GM23338 (cell line): ENCODE measurements around the gene R3HDM1. TPM values are rescaled to one million over a fixed set of nuclear protein-coding genes. Genes with fewer than 3 reads are reported as not detected.
A peak's percentile ranks its signal among the peaks of the same experiment; 100 is the strongest.

ENCODE experiments used
- ATAC-seq: fragments of 200-7000 bp; cut with Tn5 transposase; 3 replicates; pipeline ENCODE4 v1.9.1; 2020
- DNase-seq: peaks from one replicate; pipeline ENCODE4 v3.0.0-alpha.2; 2015; ENCODE audit warnings: low spot score
- H2AFZ ChIP-seq: fragments of 200-600 bp; sonication (generic); 2 replicates; pipeline ENCODE4 v1.8.0; 2016; ENCODE audit warnings: antibody characterized with exemption, mild to moderate bottlenecking, moderate library complexity
- H3F3A ChIP-seq: fragments of 200-600 bp; sonication (generic); replicated peaks from 2 replicates; pipeline ENCODE4 v1.8.0; 2017; ENCODE audit warnings: antibody characterized with exemption, mixed run types, low read depth
- H3K27ac ChIP-seq: fragments of 200-600 bp; sonication (generic); 2 replicates; pipeline ENCODE4 v1.6.1; 2016; ENCODE audit warnings: low read depth
- H3K27me3 ChIP-seq: fragments of 200-600 bp; sonication (generic); 2 replicates; pipeline ENCODE4 v1.8.0; 2016; ENCODE audit warnings: mild to moderate bottlenecking, mixed run types, moderate library complexity; ENCODE audit not compliant: insufficient read depth
- H3K36me3 ChIP-seq: fragments of 200-600 bp; sonication (generic); 2 replicates; pipeline ENCODE4 v1.8.0; 2016; ENCODE audit warnings: mild to moderate bottlenecking; ENCODE audit not compliant: insufficient read depth
- H3K4me1 ChIP-seq: fragments of 200-600 bp; sonication (generic); 2 replicates; pipeline ENCODE4 v1.8.0; 2016; ENCODE audit warnings: mild to moderate bottlenecking, moderate library complexity; ENCODE audit not compliant: insufficient read depth
- H3K4me2 ChIP-seq: fragments of 200-600 bp; sonication (generic); 2 replicates; pipeline ENCODE4 v1.7.1; 2017; ENCODE audit warnings: mixed run types
- H3K4me3 ChIP-seq: fragments of 200-600 bp; sonication (generic); 2 replicates; pipeline ENCODE4 v1.6.1; 2016; ENCODE audit warnings: mixed run types
- H3K79me2 ChIP-seq: fragments of 200-600 bp; sonication (generic); replicated peaks from 2 replicates; pipeline ENCODE4 v1.8.0; 2017; ENCODE audit warnings: mild to moderate bottlenecking; ENCODE audit not compliant: insufficient read depth
- H3K9me2 ChIP-seq: fragments of 200-600 bp; sonication (generic); 2 replicates; pipeline ENCODE4 v1.8.0; 2017; ENCODE audit not compliant: insufficient read depth
- H4K20me1 ChIP-seq: fragments of 200-600 bp; sonication (generic); replicated peaks from 2 replicates; pipeline ENCODE4 v1.8.0; 2017; ENCODE audit warnings: mild to moderate bottlenecking; ENCODE audit not compliant: insufficient read depth
- H3K27ac Mint-ChIP-seq: 2 replicates; pipeline ENCODE4 v1.8.0; 2020; ENCODE audit warnings: inconsistent platforms, mild to moderate bottlenecking, moderate library complexity, mixed read lengths
- H3K27me3 Mint-ChIP-seq: 3 replicates; pipeline ENCODE4 v1.8.0; 2022; ENCODE audit warnings: low read depth, mild to moderate bottlenecking, moderate library complexity, mixed read lengths, inconsistent platforms; ENCODE audit not compliant: insufficient read depth, poor library complexity
- H3K36me3 Mint-ChIP-seq: 3 replicates; pipeline ENCODE4 v1.8.0; 2021; ENCODE audit warnings: low read depth, mild to moderate bottlenecking, inconsistent platforms, moderate library complexity, mixed read lengths
- H3K4me1 Mint-ChIP-seq: 3 replicates; pipeline ENCODE4 v1.8.0; 2020; ENCODE audit warnings: mild to moderate bottlenecking, inconsistent platforms, mixed read lengths
- H3K4me3 Mint-ChIP-seq: 3 replicates; pipeline ENCODE4 v1.8.0; 2021; ENCODE audit warnings: moderate library complexity, mild to moderate bottlenecking, inconsistent platforms, mixed read lengths
- H3K9me3 Mint-ChIP-seq: 3 replicates; pipeline ENCODE4 v1.8.0; 2020; ENCODE audit warnings: moderate library complexity, mild to moderate bottlenecking, inconsistent platforms, mixed read lengths
- CREB1 ChIP-seq: fragments of 250-450 bp; sonication (Bioruptor Pico); IDR thresholded peaks from 2 replicates; pipeline ENCODE4 v1.5.0; 2020; ENCODE audit warnings: low read depth, mild to moderate bottlenecking, moderate library complexity
- JUNB ChIP-seq: IDR thresholded peaks from one replicate; pipeline ENCODE4 v1.6.1; 2016; ENCODE audit warnings: antibody characterized with exemption; ENCODE audit not compliant: unreplicated experiment
- POLR2AphosphoS5 ChIP-seq: IDR thresholded peaks from 2 replicates; pipeline ENCODE4 v1.6.1; 2016; ENCODE audit warnings: antibody characterized with exemption, low read depth
- STAT1 ChIP-seq: IDR thresholded peaks from one replicate; pipeline ENCODE4 v1.6.1; 2016; ENCODE audit warnings: antibody characterized with exemption; ENCODE audit not compliant: unreplicated experiment
- ZNF114 ChIP-seq: fragments of 250-450 bp; sonication (Bioruptor Pico); IDR thresholded peaks from 2 replicates; pipeline ENCODE4 v1.5.0; 2020; ENCODE audit warnings: mild to moderate bottlenecking, moderate library complexity
- polyA plus RNA-seq: library from polyadenylated mRNA; unstranded; fragments of >200 nt; fragmentation: Nextera tagmentation; extraction: Ambion mirVana; gene quantifications from 2 replicates; pipeline ENCODE4 v1.2.1, GENCODE V29; 2016
- total RNA-seq: library from RNA; depleted of rRNA; stranded (reverse); fragments of >200 nt; shearing (Covaris generic); gene quantifications from 2 replicates; pipeline ENCODE4 v1.2.3, GENCODE V29; 2014
- TF ChIP-seq, protein P1 (sequence below): fragments of 250-450 bp; sonication (Bioruptor Pico); IDR thresholded peaks from 2 replicates; pipeline ENCODE4 v1.5.0; 2020; ENCODE audit warnings: mild to moderate bottlenecking, moderate library complexity
- TF ChIP-seq, protein P2 (sequence below): IDR thresholded peaks from 2 replicates; pipeline ENCODE4 v1.6.1; 2016; ENCODE audit warnings: antibody characterized with exemption

R3HDM1 gene
- total and polyA plus RNA-seq, 2 experiments from 2014 or later: 63.1 to 88.8 TPM

DNA sequence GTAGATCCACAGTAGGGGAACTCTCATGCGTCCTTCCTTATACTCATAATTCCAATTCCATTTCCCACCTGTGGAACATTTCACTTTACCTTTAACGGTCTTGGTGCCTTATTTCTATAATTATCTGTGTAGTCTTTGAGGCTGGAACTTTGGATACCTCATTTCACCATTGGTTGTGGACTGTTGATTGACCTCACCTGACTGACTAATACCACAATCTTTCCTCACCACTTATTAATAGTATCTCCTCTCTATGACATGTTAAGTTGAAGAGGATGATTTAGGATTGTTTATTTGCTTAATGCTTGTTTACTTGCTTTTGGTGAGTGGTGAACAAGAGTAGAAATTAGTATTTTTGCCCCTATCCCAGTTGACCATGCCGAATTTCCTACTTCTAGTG, 50.0 kb downstream of the R3HDM1 start (continued):
- TF ChIP-seq, protein P1, sequence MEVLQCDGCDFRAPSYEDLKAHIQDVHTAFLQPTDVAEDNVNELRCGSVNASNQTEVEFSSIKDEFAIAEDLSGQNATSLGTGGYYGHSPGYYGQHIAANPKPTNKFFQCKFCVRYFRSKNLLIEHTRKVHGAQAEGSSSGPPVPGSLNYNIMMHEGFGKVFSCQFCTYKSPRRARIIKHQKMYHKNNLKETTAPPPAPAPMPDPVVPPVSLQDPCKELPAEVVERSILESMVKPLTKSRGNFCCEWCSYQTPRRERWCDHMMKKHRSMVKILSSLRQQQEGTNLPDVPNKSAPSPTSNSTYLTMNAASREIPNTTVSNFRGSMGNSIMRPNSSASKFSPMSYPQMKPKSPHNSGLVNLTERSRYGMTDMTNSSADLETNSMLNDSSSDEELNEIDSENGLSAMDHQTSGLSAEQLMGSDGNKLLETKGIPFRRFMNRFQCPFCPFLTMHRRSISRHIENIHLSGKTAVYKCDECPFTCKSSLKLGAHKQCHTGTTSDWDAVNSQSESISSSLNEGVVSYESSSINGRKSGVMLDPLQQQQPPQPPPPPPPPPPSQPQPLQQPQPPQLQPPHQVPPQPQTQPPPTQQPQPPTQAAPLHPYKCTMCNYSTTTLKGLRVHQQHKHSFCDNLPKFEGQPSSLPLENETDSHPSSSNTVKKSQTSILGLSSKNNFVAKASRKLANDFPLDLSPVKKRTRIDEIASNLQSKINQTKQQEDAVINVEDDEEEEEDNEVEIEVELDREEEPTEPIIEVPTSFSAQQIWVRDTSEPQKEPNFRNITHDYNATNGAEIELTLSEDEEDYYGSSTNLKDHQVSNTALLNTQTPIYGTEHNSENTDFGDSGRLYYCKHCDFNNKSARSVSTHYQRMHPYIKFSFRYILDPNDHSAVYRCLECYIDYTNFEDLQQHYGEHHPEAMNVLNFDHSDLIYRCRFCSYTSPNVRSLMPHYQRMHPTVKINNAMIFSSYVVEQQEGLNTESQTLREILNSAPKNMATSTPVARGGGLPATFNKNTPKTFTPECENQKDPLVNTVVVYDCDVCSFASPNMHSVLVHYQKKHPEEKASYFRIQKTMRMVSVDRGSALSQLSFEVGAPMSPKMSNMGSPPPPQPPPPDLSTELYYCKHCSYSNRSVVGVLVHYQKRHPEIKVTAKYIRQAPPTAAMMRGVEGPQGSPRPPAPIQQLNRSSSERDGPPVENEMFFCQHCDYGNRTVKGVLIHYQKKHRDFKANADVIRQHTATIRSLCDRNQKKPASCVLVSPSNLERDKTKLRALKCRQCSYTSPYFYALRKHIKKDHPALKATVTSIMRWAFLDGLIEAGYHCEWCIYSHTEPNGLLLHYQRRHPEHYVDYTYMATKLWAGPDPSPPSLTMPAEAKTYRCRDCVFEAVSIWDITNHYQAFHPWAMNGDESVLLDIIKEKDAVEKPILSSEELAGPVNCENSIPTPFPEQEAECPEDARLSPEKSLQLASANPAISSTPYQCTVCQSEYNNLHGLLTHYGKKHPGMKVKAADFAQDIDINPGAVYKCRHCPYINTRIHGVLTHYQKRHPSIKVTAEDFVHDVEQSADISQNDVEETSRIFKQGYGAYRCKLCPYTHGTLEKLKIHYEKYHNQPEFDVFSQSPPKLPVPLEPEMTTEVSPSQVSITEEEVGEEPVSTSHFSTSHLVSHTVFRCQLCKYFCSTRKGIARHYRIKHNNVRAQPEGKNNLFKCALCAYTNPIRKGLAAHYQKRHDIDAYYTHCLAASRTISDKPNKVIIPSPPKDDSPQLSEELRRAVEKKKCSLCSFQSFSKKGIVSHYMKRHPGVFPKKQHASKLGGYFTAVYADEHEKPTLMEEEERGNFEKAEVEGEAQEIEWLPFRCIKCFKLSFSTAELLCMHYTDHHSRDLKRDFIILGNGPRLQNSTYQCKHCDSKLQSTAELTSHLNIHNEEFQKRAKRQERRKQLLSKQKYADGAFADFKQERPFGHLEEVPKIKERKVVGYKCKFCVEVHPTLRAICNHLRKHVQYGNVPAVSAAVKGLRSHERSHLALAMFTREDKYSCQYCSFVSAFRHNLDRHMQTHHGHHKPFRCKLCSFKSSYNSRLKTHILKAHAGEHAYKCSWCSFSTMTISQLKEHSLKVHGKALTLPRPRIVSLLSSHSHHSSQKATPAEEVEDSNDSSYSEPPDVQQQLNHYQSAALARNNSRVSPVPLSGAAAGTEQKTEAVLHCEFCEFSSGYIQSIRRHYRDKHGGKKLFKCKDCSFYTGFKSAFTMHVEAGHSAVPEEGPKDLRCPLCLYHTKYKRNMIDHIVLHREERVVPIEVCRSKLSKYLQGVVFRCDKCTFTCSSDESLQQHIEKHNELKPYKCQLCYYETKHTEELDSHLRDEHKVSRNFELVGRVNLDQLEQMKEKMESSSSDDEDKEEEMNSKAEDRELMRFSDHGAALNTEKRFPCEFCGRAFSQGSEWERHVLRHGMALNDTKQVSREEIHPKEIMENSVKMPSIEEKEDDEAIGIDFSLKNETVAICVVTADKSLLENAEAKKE: no peak

DNA sequence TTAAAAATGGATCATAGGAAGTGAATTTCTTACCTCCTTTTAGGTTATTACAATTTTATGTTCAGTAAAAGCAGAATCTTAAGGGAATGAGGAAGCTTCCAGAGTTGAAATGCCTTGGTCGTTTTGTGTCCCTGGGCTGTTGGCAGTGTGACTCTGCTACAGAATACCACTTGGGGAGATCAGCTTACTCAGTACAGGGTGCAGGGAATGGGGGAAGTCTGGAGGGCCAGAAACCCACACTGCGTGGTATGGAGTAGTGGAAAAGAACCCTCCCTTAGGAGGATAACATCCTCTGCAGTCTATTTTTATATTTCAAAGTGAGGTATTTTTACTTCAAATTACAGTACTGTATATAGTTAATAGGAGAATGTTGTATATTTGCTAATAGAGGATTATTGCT, 51.1 kb downstream of the R3HDM1 start:
- H3K27me3 ChIP-seq: no peaks in the 10 kb centered on the region
- peaks cover 9% of the 10 kb centered on the region; the same call in 1 of the 2 replicates for H4K20me1 ChIP-seq
- H3K4me1 ChIP-seq: peaks cover 24% of the 10 kb centered on the region
- H3K4me3 ChIP-seq: no peak overlapping the region
- Mint-ChIP-seq H3K36me3 (no peaks in the 10 kb centered on the region), H3K27me3 (no peaks in the 10 kb centered on the region), H3K4me1 (peaks cover 23% of the 10 kb centered on the region), H3K27ac (no peak overlapping the region), H3K4me3 (no peak overlapping the region), H3K9me3 (no peaks in the 10 kb centered on the region)
- H3K79me2 ChIP-seq: peaks cover 53% of the 10 kb centered on the region
- DNase-seq (no peak), ATAC-seq (peak; percentile 79)
- no peaks in the 10 kb centered on the region for H3F3A ChIP-seq
- H3K9me2 ChIP-seq: no peaks in the 10 kb centered on the region
- no peak overlapping the region for H3K4me2 ChIP-seq
- H3K27ac ChIP-seq: no peak overlapping the region; the same call in 1 of the 2 replicates
- H3K36me3 ChIP-seq: no peaks in the 10 kb centered on the region
- no peak overlapping the region for H2AFZ ChIP-seq
- TF ChIP-seq, protein P1: no peak
- TF ChIP-seq POLR2AphosphoS5 (no peak), ZNF114 (no peak), JUNB (no peak), STAT1 (no peak), CREB1 (CRISPR knock-in tag) (no peak)
- TF ChIP-seq, protein P2, sequence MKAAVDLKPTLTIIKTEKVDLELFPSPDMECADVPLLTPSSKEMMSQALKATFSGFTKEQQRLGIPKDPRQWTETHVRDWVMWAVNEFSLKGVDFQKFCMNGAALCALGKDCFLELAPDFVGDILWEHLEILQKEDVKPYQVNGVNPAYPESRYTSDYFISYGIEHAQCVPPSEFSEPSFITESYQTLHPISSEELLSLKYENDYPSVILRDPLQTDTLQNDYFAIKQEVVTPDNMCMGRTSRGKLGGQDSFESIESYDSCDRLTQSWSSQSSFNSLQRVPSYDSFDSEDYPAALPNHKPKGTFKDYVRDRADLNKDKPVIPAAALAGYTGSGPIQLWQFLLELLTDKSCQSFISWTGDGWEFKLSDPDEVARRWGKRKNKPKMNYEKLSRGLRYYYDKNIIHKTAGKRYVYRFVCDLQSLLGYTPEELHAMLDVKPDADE: no peak
